ENCODE measurements around the gene ZMYND10. TPM values are rescaled to one million over a fixed set of nuclear protein-coding genes. Genes with fewer than 3 reads are reported as not detected.

The ZMYND10 gene
- 5.7 TPM for total RNA-seq

DNA sequence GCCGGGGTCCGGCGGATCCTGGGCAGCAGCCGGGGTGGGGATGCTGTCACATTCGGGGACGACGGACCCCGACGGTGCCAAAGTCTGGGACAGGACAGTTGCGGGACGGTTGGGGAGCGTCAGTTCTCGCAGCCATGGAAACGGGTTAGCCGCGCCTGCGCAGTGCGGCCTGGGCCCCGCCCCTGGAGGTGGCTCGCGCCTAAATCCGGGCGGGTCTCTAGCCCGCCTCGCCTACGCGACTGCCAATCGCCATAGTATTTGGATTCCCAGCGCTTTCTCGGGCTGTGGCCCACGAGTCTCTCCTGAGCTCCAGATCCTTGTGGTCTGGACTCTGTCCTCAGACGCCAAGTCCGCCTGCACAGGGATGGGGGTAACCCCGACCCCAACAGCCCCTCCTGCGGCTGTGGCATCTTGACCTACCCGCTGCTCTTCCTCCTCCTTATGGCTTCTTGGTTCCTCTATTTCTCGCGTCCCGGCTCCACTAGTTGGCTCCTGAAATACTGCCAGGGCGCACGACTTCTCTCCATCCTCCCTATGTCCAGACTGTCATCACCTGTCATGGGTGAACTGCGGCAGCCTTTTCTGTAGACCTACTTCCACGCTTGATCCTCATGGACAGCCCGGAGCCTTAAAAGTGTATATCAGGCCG lies at the start of gene ZMYND10:
Gene ZMYND10, minus strand, starts transcription at position 147 of the 649 bp plus-strand sequence. CDS start 153 bp downstream, outside the sequence.

DNA sequence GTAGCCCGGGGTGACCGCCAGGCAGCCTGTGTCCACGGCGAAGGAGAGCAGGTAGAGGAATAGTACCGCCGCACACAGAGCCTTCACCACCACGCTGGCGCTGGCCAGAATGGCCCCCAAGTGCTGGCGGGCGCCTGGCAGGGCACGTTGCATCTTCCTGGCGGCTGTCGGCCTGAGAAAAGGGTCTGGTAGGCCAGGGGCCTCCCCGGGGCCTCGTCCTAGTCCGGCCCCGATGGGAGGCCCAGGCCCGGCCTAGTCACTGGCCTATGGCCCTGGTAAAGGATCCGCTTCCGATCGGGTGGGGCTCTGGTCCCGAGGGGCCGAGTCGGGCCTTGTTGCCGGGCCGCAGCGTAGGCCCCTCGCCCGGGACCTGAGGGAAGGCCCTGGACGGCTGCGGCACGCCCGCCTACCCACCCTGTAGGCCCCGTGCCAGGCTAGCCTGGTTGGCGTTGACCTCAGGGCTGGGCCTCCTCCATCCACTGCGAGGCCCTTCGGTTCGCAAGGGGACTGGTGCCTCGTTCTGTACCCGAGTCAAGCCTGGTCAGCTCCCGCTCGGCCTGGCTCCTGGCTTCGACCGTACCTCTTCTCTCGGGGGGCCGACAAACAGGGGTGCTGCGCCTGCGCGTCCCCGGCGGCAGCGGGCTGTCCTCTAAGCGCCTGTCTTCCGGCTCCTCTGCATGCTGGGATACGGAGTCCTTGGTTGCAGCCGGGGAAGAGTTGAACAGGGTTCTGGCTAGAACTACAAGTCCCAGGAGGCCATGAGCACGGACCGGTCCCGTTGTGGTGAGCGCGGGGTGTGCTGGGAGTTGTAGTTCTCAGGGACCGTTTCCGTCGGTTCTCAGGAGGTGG lies 13.6 kb upstream of the ZMYND10 start, which contains the start of gene TMEM115:
Gene TMEM115, minus strand, starts transcription at position 611 of the 849 bp plus-strand sequence. Its CDS starts 458 bp downstream, at position 153.

DNA sequence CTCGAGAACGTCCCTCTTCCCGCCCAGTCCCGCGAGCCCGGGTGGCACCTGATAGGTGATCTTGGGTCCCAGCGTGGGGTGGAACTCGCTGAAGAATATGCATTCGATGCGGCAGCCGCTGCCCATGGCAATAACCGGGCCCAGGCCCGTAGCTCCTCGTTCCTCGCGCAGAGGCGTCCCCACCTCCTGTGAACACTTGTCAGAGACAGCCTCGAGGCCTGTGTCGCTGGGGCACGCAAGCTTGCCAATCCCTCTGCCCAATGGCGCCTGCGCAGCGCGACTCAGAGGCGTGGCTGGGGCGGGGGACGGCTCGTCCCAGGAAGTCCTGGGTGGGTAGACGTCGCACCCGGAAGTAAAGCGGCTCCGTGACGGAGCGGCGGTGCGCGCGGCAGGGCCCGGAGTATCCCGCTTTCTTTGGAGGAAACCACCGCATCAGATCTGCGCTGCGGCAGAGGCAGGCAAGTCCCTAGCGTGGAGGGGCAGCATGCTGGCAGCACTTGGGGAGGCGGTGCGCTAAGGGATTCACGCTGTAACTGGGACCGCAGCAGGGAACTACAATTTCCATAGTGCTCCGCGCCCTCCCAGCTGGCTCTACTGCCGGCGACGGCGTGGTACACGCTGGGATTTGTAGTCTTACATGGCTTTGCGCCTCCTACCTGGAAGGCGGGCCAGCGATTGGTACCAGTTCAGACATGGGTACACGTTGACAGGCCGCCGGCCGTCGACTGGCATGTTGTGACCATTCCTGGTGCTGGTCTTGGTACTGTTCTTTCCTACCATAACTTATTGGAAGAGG lies 5.2 kb upstream of the ZMYND10 start, which contains the start of the genes CYB561D2 and NPRL2:
Gene CYB561D2, plus strand, starts transcription at position 336 of the 796 bp plus-strand sequence. CDS start 572 bp downstream, outside the sequence.
Gene NPRL2, minus strand, starts transcription at position 249 of the 796 bp plus-strand sequence. Its CDS starts 123 bp downstream, at position 126.

DNA sequence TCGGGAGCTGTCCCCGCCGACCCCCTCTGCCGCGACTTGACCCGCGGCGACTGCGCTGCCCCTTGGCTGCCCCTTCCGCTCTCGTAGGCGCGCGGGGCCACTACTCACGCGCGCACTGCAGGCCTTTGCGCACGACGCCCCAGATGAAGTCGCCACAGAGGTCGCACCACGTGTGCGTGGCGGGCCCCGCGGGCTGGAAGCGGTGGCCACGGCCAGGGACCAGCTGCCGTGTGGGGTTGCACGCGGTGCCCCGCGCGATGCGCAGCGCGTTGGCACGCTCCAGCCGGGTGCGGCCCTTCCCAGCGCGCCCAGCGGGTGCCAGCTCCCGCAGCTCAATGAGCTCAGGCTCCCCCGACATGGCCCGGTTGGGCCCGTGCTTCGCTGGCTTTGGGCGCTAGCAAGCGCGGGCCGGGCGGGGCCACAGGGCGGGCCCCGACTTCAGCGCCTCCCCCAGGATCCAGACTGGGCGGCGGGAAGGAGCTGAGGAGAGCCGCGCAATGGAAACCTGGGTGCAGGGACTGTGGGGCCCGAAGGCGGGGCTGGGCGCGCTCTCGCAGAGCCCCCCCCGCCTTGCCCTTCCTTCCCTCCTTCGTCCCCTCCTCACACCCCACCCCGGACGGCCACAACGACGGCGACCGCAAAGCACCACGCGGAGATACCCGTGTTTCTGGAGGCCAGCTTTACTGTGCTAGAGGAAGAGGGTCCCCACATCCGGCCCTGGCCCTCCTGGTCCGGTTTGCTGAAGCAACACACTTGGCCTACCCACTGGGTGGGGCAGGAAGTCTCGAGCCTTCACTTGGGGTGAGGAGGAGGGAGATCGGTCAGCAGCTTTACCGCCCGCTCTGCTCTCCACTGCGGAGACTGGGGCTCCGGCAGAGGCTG lies 4.8 kb downstream of the ZMYND10 start, which contains the start of gene RASSF1:
Gene RASSF1, minus strand, starts transcription at position 389 of the 882 bp plus-strand sequence. Its CDS starts 31 bp downstream, at position 358.

DNA sequence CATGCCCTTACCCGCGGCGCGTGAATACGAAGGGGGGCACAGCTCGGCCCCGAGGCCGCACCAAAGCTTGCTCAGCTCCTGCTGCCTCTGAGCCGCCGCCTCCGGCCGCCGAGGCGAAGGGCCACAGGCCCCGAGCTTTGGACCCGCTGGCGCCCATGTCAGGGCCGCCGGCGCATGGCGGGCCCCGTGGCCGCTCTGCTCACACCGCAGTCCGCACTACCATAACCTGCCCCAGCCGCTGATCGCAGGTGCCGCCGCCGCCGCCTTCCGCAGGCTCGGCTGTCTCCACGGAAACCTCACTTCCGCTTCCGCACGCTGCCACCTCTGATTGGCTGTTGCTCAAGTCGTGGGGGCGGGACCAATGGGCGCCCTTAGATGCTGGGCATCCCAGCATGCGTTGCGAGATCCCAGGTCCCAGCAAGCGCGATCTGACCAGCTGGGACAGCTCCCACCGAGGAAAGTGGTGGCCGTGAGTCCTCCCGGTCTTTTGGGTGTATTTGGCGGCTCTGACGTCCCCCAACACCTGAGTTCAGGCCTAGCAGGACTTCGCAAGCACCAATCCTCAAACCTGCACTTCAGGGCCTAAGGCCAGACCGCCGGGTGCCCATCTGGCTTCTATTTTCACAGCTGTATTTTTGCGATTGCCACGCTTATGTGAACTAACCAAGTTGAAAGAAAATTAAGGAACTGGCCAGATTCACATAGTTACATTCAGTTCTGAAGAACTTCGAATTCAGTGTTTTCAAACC lies 17.4 kb downstream of the ZMYND10 start, which contains the start of gene TUSC2:
Gene TUSC2, minus strand, starts transcription at position 281 of the 749 bp plus-strand sequence. Its CDS starts 124 bp downstream, at position 157.

DNA sequence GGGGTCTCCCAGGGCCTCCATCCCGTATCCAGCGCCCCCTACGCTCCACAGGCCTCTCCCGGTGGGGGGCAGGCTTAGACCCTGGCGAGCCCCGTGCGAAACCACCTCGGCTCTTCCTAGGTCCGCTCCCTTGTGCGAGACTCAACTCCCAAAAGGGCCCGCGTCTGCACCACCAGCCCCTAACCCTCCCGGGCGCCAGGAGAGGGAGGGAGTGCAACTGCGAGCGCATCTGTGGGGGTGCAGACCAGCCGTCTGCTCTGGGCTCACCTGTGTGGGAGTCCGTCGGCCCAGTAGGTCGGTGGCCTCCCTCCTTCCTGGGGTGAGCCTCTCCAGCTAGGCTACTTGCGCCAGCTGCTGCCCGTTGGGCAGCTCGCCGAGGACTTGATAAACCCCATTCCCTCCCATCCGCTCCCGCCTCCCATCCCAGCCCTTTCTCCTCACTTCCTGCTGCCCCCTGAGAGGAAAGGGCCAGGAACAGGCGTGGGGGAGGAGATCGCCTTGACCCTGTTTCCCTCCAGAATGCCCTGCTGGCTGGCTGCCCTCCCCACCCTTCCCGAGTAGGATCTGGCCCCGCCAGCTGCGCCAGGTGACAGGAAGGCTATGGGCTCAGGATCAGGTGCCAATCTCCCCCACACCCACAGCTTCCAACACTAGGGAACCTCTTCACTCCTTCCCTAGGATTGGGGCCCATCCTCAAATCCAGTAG lies 23.0 kb downstream of the ZMYND10 start, which contains the start of gene HYAL2:
Gene HYAL2, minus strand, starts transcription at position 360 of the 706 bp plus-strand sequence. CDS start 2,256 bp downstream, outside the sequence.

DNA sequence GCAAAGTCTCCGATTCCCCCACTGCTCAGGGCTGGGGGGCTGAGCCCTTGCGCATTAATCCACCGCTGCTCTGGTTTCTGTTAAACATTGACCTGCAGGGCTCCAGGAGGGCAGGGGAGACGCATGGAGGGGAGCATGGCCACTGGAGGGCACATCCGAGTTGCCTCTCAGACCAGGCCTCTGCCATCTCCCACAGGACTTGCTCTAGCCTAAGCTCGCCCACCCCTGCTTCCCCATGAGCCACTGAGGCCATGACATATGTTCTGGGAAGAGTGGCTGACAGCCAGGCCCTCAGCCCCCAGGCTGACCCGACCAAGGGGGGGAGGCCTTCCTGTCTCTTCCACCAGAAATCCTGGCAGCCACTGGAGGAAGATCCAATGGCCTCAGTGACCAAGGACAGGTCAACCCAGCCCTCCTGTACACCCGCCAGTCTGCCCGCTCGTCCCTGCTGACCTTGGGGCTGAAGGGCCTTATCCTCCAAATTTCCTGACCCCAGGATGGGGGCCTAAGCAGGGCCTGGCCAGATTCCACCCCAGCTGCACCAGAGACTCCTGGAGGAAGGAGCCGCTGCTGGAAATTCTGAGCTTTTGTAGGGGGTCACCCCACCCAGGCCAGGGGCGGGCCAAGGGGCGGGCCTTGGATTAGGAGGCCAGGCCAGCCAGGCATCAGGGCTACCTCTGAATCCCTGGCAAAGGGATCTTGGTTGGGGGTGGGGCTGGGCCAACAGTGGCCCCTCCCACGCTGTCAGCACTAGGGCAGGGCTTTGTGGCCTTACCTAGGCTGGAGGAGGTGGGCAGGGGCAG lies 42.3 kb downstream of the ZMYND10 start, which contains the start of gene HYAL1:
Gene HYAL1, minus strand, starts transcription at position 562 of the 803 bp plus-strand sequence. CDS start 618 bp downstream, outside the sequence.

DNA sequence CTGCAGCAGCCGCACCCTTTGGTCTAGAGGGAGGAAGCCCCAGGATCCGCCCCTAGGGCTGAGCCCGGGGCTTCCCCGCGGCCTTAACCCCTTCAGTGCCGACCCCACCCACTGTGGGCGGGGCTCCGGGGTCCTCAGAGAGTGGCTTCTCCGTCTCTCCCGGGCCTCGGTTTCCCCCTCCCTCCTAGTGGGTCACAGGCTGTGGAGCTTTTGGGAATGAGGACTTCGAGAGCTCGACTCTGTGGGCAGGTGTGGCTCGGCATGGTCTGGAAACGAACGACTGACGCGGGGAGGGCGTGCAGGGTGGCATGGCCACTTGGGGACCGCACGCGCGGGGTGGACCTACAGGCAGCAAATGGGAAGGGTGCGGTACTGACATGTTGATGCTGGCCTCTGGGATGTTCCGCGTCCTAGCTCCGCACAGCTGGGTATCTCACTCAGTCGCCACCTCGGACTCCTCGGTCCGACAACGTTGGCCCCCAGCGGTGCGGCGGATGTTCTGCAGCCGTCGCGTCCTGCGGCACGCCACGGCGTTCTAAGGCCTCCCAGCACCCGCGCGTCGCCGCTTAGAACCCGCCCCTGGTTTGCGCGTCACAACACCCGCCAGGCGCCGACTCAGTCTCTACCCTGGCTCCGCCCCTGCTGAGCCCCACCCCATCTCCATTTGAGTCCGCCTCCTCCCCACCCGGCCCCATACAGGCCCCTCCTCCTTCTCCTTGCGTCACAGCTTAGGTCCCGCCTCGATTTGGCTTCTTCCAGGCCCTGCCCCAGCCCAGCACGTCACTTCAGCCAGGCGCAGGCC lies 46.5 kb downstream of the ZMYND10 start, which contains the start of the genes HYAL3 and NAA80:
Gene HYAL3, minus strand, starts transcription at position 570 of the 802 bp plus-strand sequence. CDS start 3,803 bp downstream, outside the sequence.
Gene NAA80, minus strand, starts transcription at position 570 of the 802 bp plus-strand sequence. CDS start 1,942 bp downstream, outside the sequence.

DNA sequence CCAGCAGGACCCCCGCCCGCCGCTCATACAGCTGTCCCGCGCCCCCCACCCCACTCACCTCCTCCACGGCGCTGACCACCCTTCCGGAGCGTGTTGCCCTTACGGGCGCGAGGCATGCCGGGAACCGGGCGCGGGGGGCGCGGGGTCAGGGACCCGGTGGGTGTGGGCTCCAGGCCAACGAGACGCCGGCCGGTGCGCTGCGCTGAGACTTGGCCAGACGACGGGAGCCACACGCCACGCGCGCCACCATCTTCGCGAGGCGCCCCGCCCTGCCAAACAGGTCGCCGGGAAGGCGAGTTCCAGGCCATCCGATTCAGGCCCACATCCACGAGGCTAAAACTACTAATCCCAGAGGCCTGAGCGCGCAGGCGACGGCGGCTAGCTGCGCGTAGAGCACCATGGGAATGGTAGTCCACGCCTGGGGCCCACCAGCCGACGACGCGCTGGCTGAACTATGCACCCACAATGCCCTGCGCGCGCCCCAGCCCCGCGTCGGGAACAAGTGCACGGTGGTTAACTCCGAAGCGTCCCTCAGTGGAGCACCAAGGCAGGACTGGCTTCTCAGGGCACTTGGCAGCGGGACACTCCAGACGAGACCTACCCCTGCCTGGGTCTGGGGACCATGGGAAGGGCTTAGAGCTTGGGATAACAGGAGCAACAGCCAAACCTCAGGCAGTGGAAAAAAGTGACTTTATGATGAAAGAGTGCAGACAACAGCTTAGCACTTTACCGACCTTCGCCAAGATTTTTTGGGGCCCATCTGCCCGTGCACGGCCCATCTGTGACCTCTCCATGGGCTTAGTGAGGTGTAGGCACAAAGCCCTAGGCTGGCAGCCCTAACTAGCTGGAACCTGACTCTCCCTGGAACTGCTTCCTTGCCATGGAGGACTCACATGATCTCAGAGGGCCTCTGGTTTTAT lies 53.1 kb downstream of the ZMYND10 start, which contains the start of gene IFRD2:
Gene IFRD2, minus strand, starts transcription at position 271 of the 920 bp plus-strand sequence. Its CDS starts 155 bp downstream, at position 116.

Other genes with a start within 250 kb of the ZMYND10 start
- gene SEMA3F, start 190.4 kb downstream of the ZMYND10 start, total RNA-seq, result 60.7 TPM
- 66.7 TPM for gene GNAT1, start 154.1 kb downstream of the ZMYND10 start, total RNA-seq
- 21.4 TPM for gene SLC38A3, start 140.5 kb downstream of the ZMYND10 start, total RNA-seq
- 125 TPM for gene GNAI2, start 109.5 kb downstream of the ZMYND10 start, total RNA-seq
- 107 TPM for gene SEMA3B, start 76.6 kb downstream of the ZMYND10 start, total RNA-seq
- 1.4 TPM for gene LSMEM2, start 66.6 kb downstream of the ZMYND10 start, total RNA-seq
- 19.8 TPM for gene IFRD2, start 53.3 kb downstream of the ZMYND10 start, total RNA-seq
- gene HYAL3, start 46.3 kb downstream of the ZMYND10 start, total RNA-seq, result 3.9 TPM
- 5.5 TPM for gene NAA80, start 46.3 kb downstream of the ZMYND10 start, total RNA-seq
- gene HYAL1, start 42.2 kb downstream of the ZMYND10 start, total RNA-seq, result 1.1 TPM
- gene HYAL2, start 23.0 kb downstream of the ZMYND10 start, total RNA-seq, result 71.0 TPM
- gene TUSC2, start 17.5 kb downstream of the ZMYND10 start, total RNA-seq, result 31.8 TPM
- 37.6 TPM for gene RASSF1, start 4.9 kb downstream of the ZMYND10 start, total RNA-seq
- 30.0 TPM for gene NPRL2, start 5.0 kb upstream of the ZMYND10 start, total RNA-seq
- gene CYB561D2, start 5.1 kb upstream of the ZMYND10 start, total RNA-seq, result 17.0 TPM
- 33.6 TPM for gene TMEM115, start 13.8 kb upstream of the ZMYND10 start, total RNA-seq
- gene CACNA2D2, start 157.9 kb upstream of the ZMYND10 start, total RNA-seq, result 17.4 TPM
- gene C3orf18, start 222.0 kb upstream of the ZMYND10 start, total RNA-seq, result 22.7 TPM
- 25.3 TPM for gene HEMK1, start 223.8 kb upstream of the ZMYND10 start, total RNA-seq

Measured in camera-type eye (tissue), 1 donor.